Right renal pelvis (tissue), 4 donors: ENCODE data around the gene RAB3C. TPM values are rescaled to one million over a fixed set of nuclear protein-coding genes. Genes with fewer than 3 reads are reported as not detected.

ENCODE experiments used
- DNase-seq, 4 donors: peaks; one replicate each; pipeline ENCODE4 v3.0.0-alpha.2; 2013; ENCODE audit warnings: low read depth in 4 of 4, low spot score in 3 of 4, missing footprints in 1 of 4
- polyA plus RNA-seq, 4 donors: library from polyadenylated mRNA; unstranded; fragments of 120-200 nt; gene quantifications; one replicate each; pipeline ENCODE4 v1.2.1, GENCODE V29; 2013; ENCODE audit not compliant: insufficient read length in 4 of 4

The RAB3C gene
- polyA plus RNA-seq, 4 donors = 1.9 to 3.9 (median 2.6) TPM

GRCh38 chr5:58765058-58765457, 182.2 kb downstream of the RAB3C start:
- DNase-seq = no peak

DNA sequence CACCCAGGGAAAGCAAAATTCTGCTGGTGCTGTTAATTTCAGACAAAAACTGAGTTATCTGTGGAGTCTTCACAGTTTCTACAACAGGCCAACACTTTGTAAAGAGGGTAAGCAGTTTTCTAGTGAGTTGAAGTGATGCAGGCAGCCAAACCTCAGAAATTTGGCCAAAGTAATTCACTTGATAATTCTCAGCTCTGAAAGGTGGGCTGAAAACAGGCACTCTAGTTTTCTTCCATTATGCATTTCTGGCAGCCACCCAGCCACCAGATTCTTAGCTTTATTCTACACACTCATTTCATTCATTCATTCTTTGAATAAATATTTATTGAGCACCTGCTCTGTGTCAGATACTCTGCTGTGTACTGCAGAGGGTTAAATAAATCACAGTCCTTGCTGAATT, 184.2 kb downstream of the RAB3C start:
- DNase-seq = no peak

DNA sequence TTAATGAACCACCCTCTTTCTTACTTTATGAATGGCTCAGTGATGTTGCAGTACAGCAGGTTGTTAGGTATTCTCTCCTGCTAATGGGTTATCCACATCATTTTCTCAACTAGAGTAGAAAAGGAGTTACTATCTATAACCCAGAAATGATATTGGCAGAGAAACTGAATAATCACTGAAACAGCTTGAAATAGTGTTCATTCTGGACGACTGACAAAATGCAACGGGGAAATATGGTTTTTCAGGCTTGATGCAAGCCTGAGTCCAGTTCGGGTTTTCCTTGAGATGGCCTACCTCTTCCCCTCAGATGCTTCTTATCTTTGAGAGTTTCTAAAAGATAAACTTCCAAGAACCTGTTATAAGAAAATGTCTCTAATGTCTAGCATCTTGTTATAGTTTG, 187.3 kb downstream of the RAB3C start:
- DNase-seq = no peak

GRCh38 chr5:58771796-58772195, 188.9 kb downstream of the RAB3C start:
- no peak for DNase-seq

DNA sequence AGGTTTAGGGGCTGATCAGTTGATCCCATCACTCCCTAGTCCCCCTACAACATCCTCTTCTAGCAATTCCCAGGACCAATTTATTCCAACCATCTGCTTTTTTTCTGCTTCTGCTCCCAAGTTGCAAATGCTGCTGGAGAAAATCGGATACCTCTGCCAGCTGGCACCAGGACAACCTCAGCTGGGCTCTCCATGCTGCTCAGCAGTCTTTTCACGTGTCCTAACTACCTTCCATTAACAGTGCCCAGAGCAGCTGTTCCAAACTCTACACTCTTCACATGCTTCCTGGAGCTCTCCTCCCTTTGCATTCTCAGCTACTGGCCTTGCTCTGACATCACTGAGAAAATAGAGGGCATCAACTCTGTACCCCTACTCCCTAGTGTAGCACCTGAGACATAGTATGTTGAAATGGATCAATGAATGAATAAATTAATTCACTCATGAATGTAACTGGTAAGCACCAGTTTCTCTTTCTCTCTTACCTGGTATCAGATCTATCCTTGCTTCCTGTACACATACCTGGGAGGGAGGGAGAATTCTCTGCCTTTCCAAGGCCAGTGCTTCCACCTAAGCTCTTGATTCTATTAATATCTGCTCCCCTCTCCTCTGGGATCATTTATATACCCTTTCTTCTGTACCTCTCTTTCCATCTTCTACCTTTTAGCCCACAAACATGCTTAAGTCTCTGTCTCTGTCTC, 191.0 kb downstream of the RAB3C start:
- DNase-seq = no peak

GRCh38 chr5:58774937-58775336, 192.1 kb downstream of the RAB3C start:
- no peak for DNase-seq

- no peak for DNase-seq
These were observed 192.9 kb downstream of the RAB3C start for GRCh38 chr5:58775701-58776262.

DNA sequence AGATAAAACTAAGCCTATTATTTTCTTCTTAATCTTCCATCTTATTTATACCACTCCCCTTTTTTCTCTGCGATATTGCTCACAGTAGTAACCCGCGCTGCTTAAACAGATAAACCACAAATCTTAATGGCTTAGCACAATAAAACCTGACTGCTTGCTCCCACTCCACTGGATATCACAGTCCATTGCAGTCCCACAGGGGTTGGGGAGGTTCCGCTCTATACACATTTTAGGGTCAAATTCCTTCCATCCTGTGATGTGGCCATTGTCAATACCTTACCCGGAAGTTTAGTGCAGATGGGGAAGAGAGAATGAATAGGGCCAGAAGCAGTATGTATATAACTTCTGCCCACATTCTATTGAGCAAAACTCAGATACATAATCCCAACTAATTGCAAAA, 193.7 kb downstream of the RAB3C start:
- DNase-seq = no peak

DNA sequence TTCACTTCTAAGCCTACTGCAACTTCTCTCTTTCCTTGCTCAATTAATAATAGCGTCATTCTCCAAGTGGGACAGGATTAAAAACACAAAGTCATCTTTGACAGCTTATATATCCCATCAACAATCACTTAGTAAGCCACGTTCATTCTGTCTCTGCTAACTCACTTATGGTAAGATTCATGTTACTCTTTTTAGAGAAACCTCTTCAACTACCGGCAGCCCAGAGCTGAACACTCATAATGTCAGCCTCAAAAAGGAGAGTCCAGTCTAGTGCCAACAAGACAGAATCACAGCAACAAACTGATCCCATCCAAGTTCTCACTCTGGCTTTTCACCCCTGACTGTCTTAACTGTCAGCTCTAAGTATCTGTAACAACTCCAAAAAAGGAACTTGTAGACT, 196.0 kb downstream of the RAB3C start:
- no peak for DNase-seq

- no peak for DNase-seq
These were observed 203.2 kb downstream of the RAB3C start for GRCh38 chr5:58786035-58786434.

- DNase-seq = no peak
These were observed 203.9 kb downstream of the RAB3C start for GRCh38 chr5:58786711-58787303.

DNA sequence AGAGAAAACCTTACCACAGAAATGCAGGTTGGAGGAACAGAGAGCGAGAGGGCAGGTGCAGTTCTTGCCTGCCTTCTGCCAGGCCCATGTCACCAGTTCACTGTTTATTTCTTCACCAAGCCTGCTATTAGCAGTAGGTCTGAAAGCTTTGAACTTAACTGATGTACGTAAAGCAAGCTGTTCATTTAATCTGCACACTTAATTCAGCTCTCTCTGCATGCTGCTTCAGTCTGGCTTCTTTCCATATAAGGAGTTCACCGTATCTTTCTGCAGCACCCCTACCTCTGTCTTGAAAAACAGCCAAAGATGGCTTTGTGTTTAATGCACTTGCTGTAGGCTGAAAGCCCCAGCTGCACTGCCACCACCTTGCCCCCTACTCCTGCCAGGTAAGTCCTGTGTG, 205.1 kb downstream of the RAB3C start:
- DNase-seq = no peak

DNA sequence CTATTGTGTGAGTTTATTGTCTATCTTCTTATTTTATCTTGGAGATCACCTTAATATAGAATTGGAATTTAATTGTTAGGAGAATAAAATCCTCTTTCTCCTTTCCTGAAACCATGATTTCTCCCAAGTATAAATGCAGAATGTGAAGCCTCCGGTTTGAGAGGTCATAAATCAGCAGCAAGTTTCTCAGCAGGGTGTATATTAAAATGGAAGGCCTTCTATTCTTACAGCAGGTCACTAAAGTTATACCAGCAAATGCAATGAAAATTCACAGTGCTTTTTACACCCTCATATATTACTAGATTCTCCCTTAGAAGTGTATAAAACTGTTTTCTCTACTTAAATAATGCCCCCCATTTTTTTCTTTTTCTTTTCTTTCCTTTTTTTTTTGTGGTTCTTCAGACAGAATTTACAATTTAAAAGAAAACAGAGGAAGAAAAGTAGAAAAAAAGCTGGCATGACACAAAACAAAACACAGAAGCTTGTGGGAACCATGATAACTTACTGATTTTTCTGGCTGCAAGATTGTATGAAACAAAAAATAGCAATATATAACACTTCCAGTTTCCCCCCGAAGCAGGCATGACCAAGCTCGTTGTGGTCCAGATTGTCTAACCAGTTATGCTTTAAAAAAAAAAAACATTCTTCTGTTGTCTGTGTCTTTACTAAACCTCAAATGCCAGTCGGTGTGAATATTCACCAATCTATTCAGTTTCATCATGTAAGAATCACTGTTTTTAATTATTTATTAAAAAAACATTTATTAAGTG, 211.2 kb downstream of the RAB3C start:
- DNase-seq = no peak

- DNase-seq = no peak
These were observed 212.0 kb downstream of the RAB3C start for GRCh38 chr5:58794875-58795274.

- DNase-seq = no peak
These were observed 212.5 kb downstream of the RAB3C start for GRCh38 chr5:58795327-58795726.

GRCh38 chr5:58797021-58797420, 214.1 kb downstream of the RAB3C start:
- no peak for DNase-seq

GRCh38 chr5:58800356-58800755, 217.5 kb downstream of the RAB3C start:
- no peak for DNase-seq

DNA sequence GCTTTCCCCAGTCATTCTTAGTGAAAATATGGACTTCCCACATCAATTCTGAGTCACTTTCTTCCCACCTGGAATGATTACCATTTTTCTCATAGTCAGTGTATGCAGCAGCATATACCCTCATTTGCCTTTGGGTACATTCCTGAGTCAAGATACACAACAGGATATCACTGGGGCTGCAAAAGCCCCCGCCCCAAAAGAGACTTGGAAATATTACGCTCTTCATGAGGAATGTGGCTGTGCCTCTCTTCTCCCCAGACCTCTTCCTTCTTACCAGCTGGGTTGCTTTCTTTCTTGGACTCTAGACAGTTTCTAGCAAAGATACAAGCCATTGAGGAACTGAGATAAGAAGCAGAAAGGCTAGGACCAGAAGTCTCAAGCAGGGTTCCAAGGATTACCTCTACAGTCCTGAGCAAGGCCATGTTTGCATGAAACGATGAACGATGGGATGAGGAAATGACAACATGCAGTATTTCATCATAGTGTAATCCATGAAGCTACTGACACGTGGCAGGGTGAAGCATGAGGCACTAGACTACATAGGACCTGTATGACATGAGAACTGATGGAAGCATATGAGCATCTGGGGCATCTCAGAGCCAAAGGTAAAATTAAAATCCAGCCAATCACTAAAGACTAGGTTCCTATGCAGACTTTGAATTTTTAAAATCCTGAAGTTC, 218.1 kb downstream of the RAB3C start:
- DNase-seq = no peak

- no peak for DNase-seq
These were observed 220.2 kb downstream of the RAB3C start for GRCh38 chr5:58803056-58803455.

GRCh38 chr5:58804291-58804690, 221.4 kb downstream of the RAB3C start:
- no peak for DNase-seq

DNA sequence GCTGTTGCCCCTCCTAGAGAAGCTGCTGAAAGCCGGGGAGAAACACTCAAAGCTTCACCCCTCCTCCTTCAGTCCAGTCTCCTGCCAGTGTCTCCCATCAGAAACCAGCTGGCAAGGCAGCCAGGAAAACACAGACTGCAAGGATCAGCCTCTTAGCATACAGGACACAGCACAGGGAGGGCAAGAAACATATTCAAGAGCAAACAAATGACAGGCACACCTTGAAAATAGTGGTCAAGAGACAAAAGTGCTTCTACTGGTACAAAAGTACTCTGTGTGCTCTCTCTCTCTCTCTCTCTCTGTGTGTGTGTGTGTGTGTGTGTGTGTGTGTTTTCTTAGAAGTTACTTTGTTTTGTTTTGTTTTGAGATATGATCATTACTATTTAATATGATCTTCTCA, 227.2 kb downstream of the RAB3C start:
- no peak for DNase-seq
